GM12878 (cell line): ENCODE results near the gene ACYP1. TPM values are rescaled to one million over a fixed set of nuclear protein-coding genes. Genes with fewer than 3 reads are reported as not detected.

Experiments used
- ATAC-seq: fragments of 200-7000 bp; cut with Tn5 transposase; 3 replicates; pipeline ENCODE4 v1.9.1; 2020; ENCODE audit warnings: mild to moderate bottlenecking, moderate library complexity
- BruUV-seq: library from RNA; stranded (reverse); fragments of 400-500 nt; replicated peaks from 2 replicates; lab custom pipeline; 2021; lab: Mats Ljungman, UMichigan
- CTCF ChIA-PET: fragments of 300-600 bp; sonication (Branson Sonifier 250); formaldehyde crosslinking; extraction: SDS; loops from one replicate; lab custom pipeline; 2021; ENCODE audit warnings: inconsistent platforms; lab: Yijun Ruan, JAX
- POLR2A ChIA-PET: fragments of 350-600 bp; formaldehyde crosslinking; extraction: SDS; loops from one replicate; lab custom pipeline; 2021; ENCODE audit warnings: inconsistent platforms; lab: Charles Lee
- RAD21 ChIA-PET: fragments of 300-600 bp; sonication (Branson Sonifier 250); formaldehyde crosslinking; loops from one replicate; lab custom pipeline; 2023; ENCODE audit warnings: antibody characterized with exemption; ENCODE audit not compliant: unreplicated experiment; lab: Charles Lee
- SMC1A ChIA-PET: fragments of 300-600 bp; sonication (Branson Sonifier 250); formaldehyde crosslinking; loops from one replicate; lab custom pipeline; 2023; ENCODE audit not compliant: unreplicated experiment, uncharacterized antibody; lab: Charles Lee
- DNase-seq: peaks from one replicate; pipeline ENCODE4 v3.0.0-alpha.2; 2011; ENCODE audit warnings: low read depth, low spot score
- FAIRE-seq: peaks from 3 replicates; lab custom pipeline; 2011; peaks lifted over from hg19 to GRCh38; lab: Jason Lieb, UNC
- H2AFZ ChIP-seq: 2 replicates; pipeline ENCODE4 v1.6.0; 2011; ENCODE audit warnings: low read depth, low read length, control low read depth; ENCODE audit not compliant: control insufficient read depth
- H3K27ac ChIP-seq: 2 replicates; pipeline ENCODE4 v1.5.1; 2011; ENCODE audit warnings: control low read depth; ENCODE audit not compliant: control insufficient read depth, insufficient read depth
- H3K27me3 ChIP-seq, 2 experiments: replicated peaks in 1 of 2; 2 replicates each; pipeline versions ENCODE4 v1.6.0 to v1.6.1; 2011; ENCODE audit warnings: low read length in 1 of 2; ENCODE audit not compliant: control insufficient read depth in 2 of 2, insufficient read depth in 2 of 2
- H3K36me3 ChIP-seq, 2 experiments: 2 replicates each; pipeline ENCODE4 v1.5.1; 2011; ENCODE audit warnings: low read length in 1 of 2; ENCODE audit not compliant: control insufficient read depth in 2 of 2, insufficient read depth in 2 of 2
- H3K4me1 ChIP-seq: 2 replicates; pipeline ENCODE4 v1.6.1; 2011; ENCODE audit warnings: mild to moderate bottlenecking, low read length, moderate library complexity, mixed read lengths; ENCODE audit not compliant: control insufficient read depth, insufficient read depth
- H3K4me2 ChIP-seq: 2 replicates; pipeline ENCODE4 v1.6.0; 2011; ENCODE audit warnings: control low read depth; ENCODE audit not compliant: control insufficient read depth, insufficient read depth
- H3K4me3 ChIP-seq: fragments of 200-600 bp; sonication (generic); 2 replicates; pipeline ENCODE4 v1.5.1; 2016
- H3K79me2 ChIP-seq: 2 replicates; pipeline ENCODE4 v1.6.0; 2011; ENCODE audit warnings: low read length; ENCODE audit not compliant: control insufficient read depth, insufficient read depth
- H3K9ac ChIP-seq: 2 replicates; pipeline ENCODE4 v1.8.0; 2011; ENCODE audit warnings: low read length, control low read depth, mixed read lengths; ENCODE audit not compliant: control insufficient read depth, insufficient read depth
- H3K9me3 ChIP-seq: replicated peaks from 3 replicates; pipeline ENCODE4 v1.5.1; 2011; ENCODE audit warnings: mild to moderate bottlenecking, low read length; ENCODE audit not compliant: control insufficient read depth, insufficient read depth
- H4K20me1 ChIP-seq: 2 replicates; pipeline ENCODE4 v1.6.0; 2011; ENCODE audit not compliant: control insufficient read depth, insufficient read depth
- BRCA1 ChIP-seq: IDR thresholded peaks from 2 replicates; pipeline ENCODE4 v1.6.1; 2011; ENCODE audit warnings: low read depth, low read length, improper control_type of control experiment
- CBFB ChIP-seq: IDR thresholded peaks from 2 replicates; pipeline ENCODE4 v1.6.1; 2016; ENCODE audit warnings: antibody characterized with exemption, low read depth
- CHD1 ChIP-seq: IDR thresholded peaks from 2 replicates; pipeline ENCODE4 v1.6.1; 2012; ENCODE audit warnings: low read depth, low read length, improper control_type of control experiment
- HDAC6 ChIP-seq: fragments of 200-600 bp; sonication (generic); IDR thresholded peaks from one replicate; pipeline ENCODE4 v1.8.0; 2017; ENCODE audit warnings: antibody characterized with exemption; ENCODE audit not compliant: unreplicated experiment
- SMAD5 ChIP-seq: IDR thresholded peaks from 2 replicates; pipeline ENCODE4 v1.6.1; 2016; ENCODE audit warnings: antibody characterized with exemption, low read depth
- WGBS: methylation state at CpG from one replicate; pipeline ENCODE4 v1.1.6; 2016; ENCODE audit warnings: low lambda C conversion rate; ENCODE audit not compliant: insufficient replicate concordance, insufficient coverage; ENCODE audit errors: missing lambda C conversion rate; 5-methylcytosine and 5-hydroxymethylcytosine counted together
- in situ Hi-C: fragments of 300-500 bp; cut with MboI; formaldehyde crosslinking; loops from 9 replicates; pipeline ENCODE4 v1.14.3; 2018; ENCODE audit warnings: mixed read lengths
- intact Hi-C: fragments of 100-400 bp; cut with micrococcal nuclease; formaldehyde crosslinking; loops from one replicate; pipeline ENCODE4 v1.14.2; 2022; ENCODE audit not compliant: unreplicated experiment
- polyA plus RNA-seq, 11 experiments: library from polyadenylated mRNA; depleted of rRNA in 4 of 11; unstranded in 6 of 11; stranded (reverse) in 5 of 11; fragments of >200 nt; fragmentation: Nextera tagmentation in 4 of 11; fragmentation: Illumina TruSeq in 1 of 11; extraction: Ambion mirVana in 4 of 11; extraction: Trizol in 1 of 11; gene quantifications; 1 replicate in 1 of 11; 2 replicates in 10 of 11; pipeline versions ENCODE4 v1.2.1 to v1.2.3, GENCODE V29; 2011 to 2016; ENCODE audit warnings: inconsistent platforms in 2 of 11, missing spikeins in 2 of 11, low read depth in 1 of 11
- total RNA-seq, 4 experiments: library from RNA; depleted of rRNA in 3 of 4; stranded (reverse); fragments of >200 nt in 3 of 4; fragmentation: Illumina TruSeq in 1 of 4; extraction: Trizol in 1 of 4; gene quantifications; 2 replicates each; pipeline versions ENCODE4 v1.2.1 to v1.2.3, GENCODE V29; 2013 to 2021
- TF ChIP-seq, protein P1 (sequence below): IDR thresholded peaks from 2 replicates; pipeline ENCODE4 v1.6.1; 2012; ENCODE audit warnings: low read depth, low read length, improper control_type of control experiment
- TF ChIP-seq, protein P2 (sequence below): fragments of 450-650 bp; IDR thresholded peaks from 2 replicates; pipeline ENCODE4 v1.6.1; 2017; ENCODE audit warnings: mild to moderate bottlenecking
- TF ChIP-seq, protein P3 (sequence below): IDR thresholded peaks from 2 replicates; pipeline ENCODE4 v1.6.1; 2011; ENCODE audit warnings: low read depth, mild to moderate bottlenecking, low read length, moderate library complexity, borderline replicate concordance; ENCODE audit errors: extremely low read depth
- TF ChIP-seq, protein P4 (sequence below): fragments of 150-350 bp; IDR thresholded peaks from 2 replicates; pipeline ENCODE4 v1.6.1; 2014; ENCODE audit warnings: mild to moderate bottlenecking, low read depth, low read length

The ACYP1 gene
- total and polyA plus RNA-seq, 10 of the 15 experiments (the other 5 are each of a cell fraction or from before 2014, with no cell fraction given) = 18.2 to 52.6 (median 43.5) TPM

DNA sequence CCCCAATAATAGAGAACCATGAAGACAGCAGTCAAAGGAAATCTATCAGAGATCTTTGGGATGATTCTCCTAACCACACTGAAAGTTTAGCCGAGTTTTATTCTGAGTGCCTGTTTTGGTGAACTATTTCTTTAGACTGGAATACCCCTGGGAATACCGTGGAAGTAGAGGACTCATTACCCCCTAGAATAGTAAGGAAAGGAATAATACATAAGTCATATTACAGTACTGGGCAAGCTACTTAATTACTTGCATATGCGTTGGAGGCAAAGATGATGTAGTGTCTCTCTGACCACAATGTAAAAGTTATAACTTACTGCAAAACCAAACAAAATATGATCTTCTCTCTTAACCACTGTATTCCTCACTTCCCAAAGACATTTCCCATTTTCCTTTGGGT lies 31.1 kb upstream of the ACYP1 start (continued):
- TF ChIP-seq, protein P1, sequence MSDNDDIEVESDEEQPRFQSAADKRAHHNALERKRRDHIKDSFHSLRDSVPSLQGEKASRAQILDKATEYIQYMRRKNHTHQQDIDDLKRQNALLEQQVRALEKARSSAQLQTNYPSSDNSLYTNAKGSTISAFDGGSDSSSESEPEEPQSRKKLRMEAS = no peak
- TF ChIP-seq SMAD5 = no peak
- TF ChIP-seq, protein P2, sequence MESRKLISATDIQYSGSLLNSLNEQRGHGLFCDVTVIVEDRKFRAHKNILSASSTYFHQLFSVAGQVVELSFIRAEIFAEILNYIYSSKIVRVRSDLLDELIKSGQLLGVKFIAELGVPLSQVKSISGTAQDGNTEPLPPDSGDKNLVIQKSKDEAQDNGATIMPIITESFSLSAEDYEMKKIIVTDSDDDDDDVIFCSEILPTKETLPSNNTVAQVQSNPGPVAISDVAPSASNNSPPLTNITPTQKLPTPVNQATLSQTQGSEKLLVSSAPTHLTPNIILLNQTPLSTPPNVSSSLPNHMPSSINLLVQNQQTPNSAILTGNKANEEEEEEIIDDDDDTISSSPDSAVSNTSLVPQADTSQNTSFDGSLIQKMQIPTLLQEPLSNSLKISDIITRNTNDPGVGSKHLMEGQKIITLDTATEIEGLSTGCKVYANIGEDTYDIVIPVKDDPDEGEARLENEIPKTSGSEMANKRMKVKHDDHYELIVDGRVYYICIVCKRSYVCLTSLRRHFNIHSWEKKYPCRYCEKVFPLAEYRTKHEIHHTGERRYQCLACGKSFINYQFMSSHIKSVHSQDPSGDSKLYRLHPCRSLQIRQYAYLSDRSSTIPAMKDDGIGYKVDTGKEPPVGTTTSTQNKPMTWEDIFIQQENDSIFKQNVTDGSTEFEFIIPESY = no peak

DNA sequence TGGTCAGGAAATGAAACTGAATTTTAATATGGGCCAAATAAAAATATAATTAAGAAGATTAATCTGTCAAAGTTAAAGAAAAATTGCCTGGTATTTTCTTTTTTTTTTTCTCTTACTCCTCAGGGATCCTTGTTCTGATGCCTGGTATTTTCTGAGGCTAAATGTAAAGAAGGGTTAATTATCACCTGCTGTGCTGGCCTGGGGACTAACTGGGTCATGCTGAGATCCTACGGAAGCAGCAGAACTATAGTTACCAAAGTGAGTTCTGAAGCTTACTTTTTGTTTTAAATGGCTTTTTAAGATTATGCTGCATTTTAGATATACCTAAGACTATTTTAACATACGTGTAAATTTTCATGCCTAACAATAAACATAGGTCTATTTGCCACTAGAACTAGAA lies 28.9 kb upstream of the ACYP1 start:
- ChIA-PET POLR2A (no interaction called here), SMC1A (interaction anchor here (0.9 to 1.4 kb wide), 2 partner anchors 14 to 232 kb away, joined by 3 to 4 read pairs; no protein-coding TSS in a partner anchor), CTCF (interaction anchor here (0.7 to 3.6 kb wide), 3 partner anchors 161 to 411 kb away, joined by 3 to 23 read pairs (median 3); no protein-coding TSS in a partner anchor)
- no peak overlapping the region for H3K4me2 ChIP-seq
- H3K4me1 ChIP-seq = no peaks in the 10 kb centered on the region
- no peaks in the 10 kb centered on the region for H3K9me3 ChIP-seq
- H3K36me3 ChIP-seq = peaks cover 0 to 8% of the 10 kb centered on the region in 2 experiments; a peak in 3 of 4 replicates
- no peaks in the 10 kb centered on the region for H3K27me3 ChIP-seq
- H3K4me3 ChIP-seq = no peak overlapping the region
- TF ChIP-seq CHD1 = no peak
- TF ChIP-seq BRCA1 = no peak
- TF ChIP-seq, protein P3, sequence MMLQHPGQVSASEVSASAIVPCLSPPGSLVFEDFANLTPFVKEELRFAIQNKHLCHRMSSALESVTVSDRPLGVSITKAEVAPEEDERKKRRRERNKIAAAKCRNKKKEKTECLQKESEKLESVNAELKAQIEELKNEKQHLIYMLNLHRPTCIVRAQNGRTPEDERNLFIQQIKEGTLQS = no peak
- TF ChIP-seq, protein P4, sequence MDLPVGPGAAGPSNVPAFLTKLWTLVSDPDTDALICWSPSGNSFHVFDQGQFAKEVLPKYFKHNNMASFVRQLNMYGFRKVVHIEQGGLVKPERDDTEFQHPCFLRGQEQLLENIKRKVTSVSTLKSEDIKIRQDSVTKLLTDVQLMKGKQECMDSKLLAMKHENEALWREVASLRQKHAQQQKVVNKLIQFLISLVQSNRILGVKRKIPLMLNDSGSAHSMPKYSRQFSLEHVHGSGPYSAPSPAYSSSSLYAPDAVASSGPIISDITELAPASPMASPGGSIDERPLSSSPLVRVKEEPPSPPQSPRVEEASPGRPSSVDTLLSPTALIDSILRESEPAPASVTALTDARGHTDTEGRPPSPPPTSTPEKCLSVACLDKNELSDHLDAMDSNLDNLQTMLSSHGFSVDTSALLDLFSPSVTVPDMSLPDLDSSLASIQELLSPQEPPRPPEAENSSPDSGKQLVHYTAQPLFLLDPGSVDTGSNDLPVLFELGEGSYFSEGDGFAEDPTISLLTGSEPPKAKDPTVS = no peak
- TF ChIP-seq CBFB = no peak
- no peak for TF ChIP-seq HDAC6
- TF ChIP-seq, all 136 proteins: peak for 0
- no peak for FAIRE-seq
- Histone ChIP-seq H3K79me2 (no peaks in the 10 kb centered on the region), H4K20me1 (no peaks in the 10 kb centered on the region; the same call in 1 of the 2 replicates), H2AFZ (no peak overlapping the region), H3K27ac (no peak overlapping the region), H3K9ac (no peak overlapping the region)
- no peak for ATAC-seq
- in situ Hi-C loops = loop anchor here (5.0 kb wide), 1 partner anchor 240 kb away; no protein-coding TSS in a partner anchor
- RAD21 ChIA-PET = no interaction called here
- DNase-seq = no peak
- WGBS = 97% methylated on average over 2 of the region's 2 CpGs
- TSS peak; percentile 15 for BruUV-seq
- intact Hi-C loops = no loop called here
